ENCODE data around the gene TGFB1.
"Not testable (repeated sequence)": the region's sequence is repeated elsewhere in the genome, so short reads cannot be mapped to it uniquely, and the experiment has no call there.

TGFB1 gene

GRCh38 chr19:41300555-41300954 lies 53.2 kb downstream of the TGFB1 start:
- DNase-seq (ENCODE audit: low read depth in 2 of 2): no peak

GRCh38 chr19:41299755-41300089 lies 54.0 kb downstream of the TGFB1 start:
- no peak for DNase-seq (ENCODE audit: low read depth in 2 of 2)

GRCh38 chr19:41299046-41299754 lies 54.5 kb downstream of the TGFB1 start:
- no peak for DNase-seq (ENCODE audit: low read depth in 2 of 2)

- no peak for DNase-seq (ENCODE audit: low read depth in 2 of 2)
Observed at GRCh38 chr19:41298348-41298964, 55.3 kb downstream of the TGFB1 start.

- DNase-seq (ENCODE audit: low read depth in 2 of 2): no peak
Observed at GRCh38 chr19:41297628-41298347, 55.9 kb downstream of the TGFB1 start.

- no peak for DNase-seq (ENCODE audit: low read depth in 2 of 2)
Observed at GRCh38 chr19:41296433-41296871, 57.3 kb downstream of the TGFB1 start.

- no peak for DNase-seq (ENCODE audit: low read depth in 2 of 2)
Observed at GRCh38 chr19:41295499-41295898, 58.2 kb downstream of the TGFB1 start.

GRCh38 chr19:41294393-41294792 lies 59.3 kb downstream of the TGFB1 start:
- DNase-seq (ENCODE audit: low read depth in 2 of 2): no peak

- DNase-seq (ENCODE audit: low read depth in 2 of 2): not testable (repeated sequence)
Observed at GRCh38 chr19:41289814-41290213, 63.9 kb downstream of the TGFB1 start.

GRCh38 chr19:41288673-41289530 lies 64.8 kb downstream of the TGFB1 start:
- DNase-seq (ENCODE audit: low read depth in 2 of 2): no peak
